Heart left ventricle (tissue), 16 donors: ENCODE results near the gene DPH6. TPM values are rescaled to one million over a fixed set of nuclear protein-coding genes. Genes with fewer than 3 reads are reported as not detected.

Experiments used
- ATAC-seq, 4 donors: fragments of 200-7000 bp; cut with Tn5 transposase; one replicate each; pipeline ENCODE4 v1.9.1; 2020 to 2022; ENCODE audit warnings: moderate library complexity in 4 of 4, mild to moderate bottlenecking in 3 of 4, moderate number of reproducible peaks in 1 of 4
- DNase-seq, 5 donors: peaks; one replicate each; pipeline ENCODE4 v3.0.0-alpha.2; 2020
- H3K27ac ChIP-seq, 12 donors: fragments of 200-600 bp; sonication (generic) in 4 of 12; one replicate each; pipeline versions ENCODE4 v1.5.0 to v1.8.0; 2016 to 2022; ENCODE audit warnings: mild to moderate bottlenecking in 2 of 12
- H3K27me3 ChIP-seq, 9 donors: fragments of 200-600 bp; sonication (generic) in 2 of 9; one replicate each; pipeline versions ENCODE4 v1.5.1 to v1.8.0; 2016 to 2022; ENCODE audit warnings: mild to moderate bottlenecking in 3 of 9
- H3K36me3 ChIP-seq, 9 donors: fragments of 200-600 bp; sonication (generic) in 2 of 9; one replicate each; pipeline versions ENCODE4 v1.5.0 to v1.8.0; 2018 to 2022; ENCODE audit warnings: mild to moderate bottlenecking in 2 of 9
- H3K4me1 ChIP-seq, 12 donors: fragments of 200-600 bp; sonication (generic) in 4 of 12; one replicate each; pipeline versions ENCODE4 v1.5.0 to v1.8.0; 2016 to 2022; ENCODE audit warnings: mild to moderate bottlenecking in 3 of 12
- H3K4me3 ChIP-seq, 12 donors: fragments of 200-600 bp; sonication (generic) in 4 of 12; one replicate each; pipeline versions ENCODE4 v1.5.0 to v1.8.0; 2017 to 2022; ENCODE audit warnings: mild to moderate bottlenecking in 9 of 12, moderate library complexity in 4 of 12
- H3K9me3 ChIP-seq, 12 donors: fragments of 200-600 bp; sonication (generic) in 4 of 12; one replicate each; pipeline versions ENCODE4 v1.5.0 to v1.8.0; 2016 to 2022; ENCODE audit warnings: mild to moderate bottlenecking in 1 of 12
- POLR2A ChIP-seq, 2 donors: fragments of 450-650 bp; IDR thresholded peaks; one replicate each; pipeline ENCODE4 v1.6.1; 2017; ENCODE audit warnings: antibody characterized with exemption in 2 of 2, mild to moderate bottlenecking in 2 of 2, moderate library complexity in 2 of 2
- WGBS, 4 donors: extraction: QIAGEN DNeasy Blood & Tissue Kit in 2 of 4; methylation state at CpG; one replicate each; pipeline versions ENCODE4 v1.1.5 to v1.1.7; 2013 to 2018; 5-methylcytosine and 5-hydroxymethylcytosine counted together
- intact Hi-C, 10 donors: fragments of 100-400 bp; cut with DNase I; formaldehyde crosslinking; loops; one replicate each; pipeline versions ENCODE4 v1.11.1 to v1.14.2; 2022
- polyA plus RNA-seq, 2 donors: library from polyadenylated mRNA; stranded (reverse); fragments of 200-250 nt; gene quantifications; one replicate each; pipeline ENCODE4 v1.2.3, GENCODE V29; 2013
- total RNA-seq, 9 donors: library from RNA; depleted of rRNA in 2 of 9; stranded (reverse); fragments of >200 nt in 2 of 9; fragmentation: NEBNext Ultra II Directional in 3 of 9; extraction: Animal tissue kit (Norgen Biotek cat#: 25700) in 3 of 9; gene quantifications; one replicate each; pipeline versions ENCODE4 v1.1.0 to v1.2.4, GENCODE V29; 2016 to 2023
- TF ChIP-seq, protein P1 (sequence below), 12 donors: fragments of 200-600 bp; sonication (generic) in 4 of 12; IDR thresholded peaks; one replicate each; pipeline versions ENCODE4 v1.5.0 to v1.8.0; 2018 to 2022; ENCODE audit warnings: antibody characterized with exemption in 12 of 12, mild to moderate bottlenecking in 5 of 12
- donor health status: ischemic (EF 13 %, LVEDD 7.1; RV severe dilation, severe dysfunction).
- donor health status: healthy with polysubstance abuse.
- donor health status: DM: no; HTN: yes; CAD: no.
- donor health status: DM: no; HTN: no; CAD: no.
- donor health status: ischemic (EF 25% LVEDD 6.9; RV normal size, moderate dysfunction).
- donor health status: ischemic (EF 25% LVEDD 5.7; RV mildly dilated, moderate dysfunction).
- donor health status: healthy.
- donor health status: DM: yes; HTN: yes; CAD: no.
- donor health status: ischemic (EF 35%, LVEDD 5.7; RV mildly dilated, moderate dysfunction).
- donor health status: nonischemic (EF 11% LVEDD 7.7; RV severe dilation, severe dysfunction).
- donor health status: DM: yes; HTN: yes; CAD: no.
- donor health status: PGD.
- donor health status: ischemic (EF 29% LVEDD 5.4; RV normal size, mild dysfunction).
- donor health status: nonischemic (EF 23%, LVEDD 6.1; RV moderate dilation, normal function).

DPH6 gene
- total and polyA plus RNA-seq, 11 donors = 5.9 to 24.8 (median 15.7) TPM

DNA sequence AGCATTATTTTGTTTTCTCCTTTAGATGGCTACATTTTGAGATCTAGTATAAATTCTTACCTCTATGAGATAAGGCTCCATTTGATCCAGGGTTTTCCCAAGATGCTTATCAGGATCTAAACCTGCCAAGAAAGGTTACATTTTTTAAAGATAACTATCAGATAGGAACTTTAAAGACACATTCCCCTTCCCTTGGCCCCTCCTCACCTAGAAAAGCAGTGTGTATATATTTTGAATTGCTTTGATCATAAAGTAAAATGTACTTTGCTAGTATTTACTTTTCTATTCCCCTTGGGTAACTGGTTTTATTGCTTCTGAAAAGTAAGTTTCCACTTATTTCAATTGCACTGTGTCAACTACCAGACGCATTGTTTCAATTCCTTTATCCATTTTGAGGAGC, 135.2 kb downstream of the DPH6 start:
- intact Hi-C loops = no loop called here
- Histone ChIP-seq H3K36me3 (peaks cover 0 to 19% (median 0%) of the 10 kb centered on the region in 9 donors), H3K4me3 (no peak overlapping the region), H3K4me1 (no peaks in the 10 kb centered on the region), H3K9me3 (no peaks in the 10 kb centered on the region), H3K27me3 (no peaks in the 10 kb centered on the region), H3K27ac (no peak overlapping the region)
- DNase-seq (no peak), ATAC-seq (no peak)
- 93 to 96% (median 96%) methylated on average over 1 of the region's 1 CpG for WGBS, 4 donors
- no peak for TF ChIP-seq POLR2A (IDR thresholded peaks at IDR 0.05)
- TF ChIP-seq, protein P1, sequence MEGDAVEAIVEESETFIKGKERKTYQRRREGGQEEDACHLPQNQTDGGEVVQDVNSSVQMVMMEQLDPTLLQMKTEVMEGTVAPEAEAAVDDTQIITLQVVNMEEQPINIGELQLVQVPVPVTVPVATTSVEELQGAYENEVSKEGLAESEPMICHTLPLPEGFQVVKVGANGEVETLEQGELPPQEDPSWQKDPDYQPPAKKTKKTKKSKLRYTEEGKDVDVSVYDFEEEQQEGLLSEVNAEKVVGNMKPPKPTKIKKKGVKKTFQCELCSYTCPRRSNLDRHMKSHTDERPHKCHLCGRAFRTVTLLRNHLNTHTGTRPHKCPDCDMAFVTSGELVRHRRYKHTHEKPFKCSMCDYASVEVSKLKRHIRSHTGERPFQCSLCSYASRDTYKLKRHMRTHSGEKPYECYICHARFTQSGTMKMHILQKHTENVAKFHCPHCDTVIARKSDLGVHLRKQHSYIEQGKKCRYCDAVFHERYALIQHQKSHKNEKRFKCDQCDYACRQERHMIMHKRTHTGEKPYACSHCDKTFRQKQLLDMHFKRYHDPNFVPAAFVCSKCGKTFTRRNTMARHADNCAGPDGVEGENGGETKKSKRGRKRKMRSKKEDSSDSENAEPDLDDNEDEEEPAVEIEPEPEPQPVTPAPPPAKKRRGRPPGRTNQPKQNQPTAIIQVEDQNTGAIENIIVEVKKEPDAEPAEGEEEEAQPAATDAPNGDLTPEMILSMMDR (IDR thresholded peaks at IDR 0.05) = no peak

DNA sequence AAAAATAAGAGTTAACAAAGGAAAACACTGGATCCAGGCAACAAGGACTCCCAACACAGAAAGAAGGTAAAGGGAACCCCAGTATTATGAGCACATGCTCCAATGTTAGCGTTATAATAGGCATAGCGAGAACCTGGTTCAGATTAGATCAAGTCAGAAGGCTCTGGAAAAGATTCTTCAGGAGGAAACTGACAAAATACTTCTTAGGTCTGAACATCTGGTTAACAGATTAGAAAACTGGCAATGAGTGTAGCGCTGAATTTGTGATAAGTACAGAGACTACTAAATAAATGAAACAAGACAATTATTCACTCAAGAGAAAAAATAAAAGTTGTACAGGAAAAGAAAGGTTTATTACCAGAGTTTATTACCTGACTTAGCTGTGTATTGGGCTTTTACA, 146.1 kb downstream of the DPH6 start:
- WGBS, 4 donors = 50 to 72% (median 60%) methylated on average over 3 of the region's 3 CpGs
- ATAC-seq = no peak

DNA sequence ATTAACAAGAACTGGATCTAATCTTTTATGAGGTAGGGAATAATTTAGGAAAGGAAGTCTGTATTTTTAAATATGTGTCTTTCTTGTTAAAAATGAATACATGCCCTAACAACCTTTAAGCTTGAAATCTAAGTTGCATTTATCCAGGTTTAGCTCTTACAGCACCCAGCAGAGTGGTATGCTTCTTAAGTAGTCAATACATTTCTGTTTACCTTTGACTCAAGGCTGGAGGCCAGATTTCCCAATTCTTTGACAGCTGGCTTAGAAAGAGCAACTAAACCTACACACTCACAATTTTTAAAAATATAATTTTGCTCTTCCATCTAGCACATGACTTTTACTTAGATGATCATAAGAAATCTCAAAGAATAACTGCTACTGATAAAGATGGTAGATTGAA, 148.9 kb downstream of the DPH6 start:
- ATAC-seq = no peak

More for the DNA sequence above, 146.1 kb downstream of the DPH6 start:
- Histone ChIP-seq H3K27me3 (no peaks in the 10 kb centered on the region), H3K9me3 (no peaks in the 10 kb centered on the region), H3K4me3 (no peak overlapping the region), H3K27ac (no peak overlapping the region), H3K4me1 (peaks cover 0 to 1% (median 0%) of the 10 kb centered on the region in 12 donors), H3K36me3 (no peaks in the 10 kb centered on the region)
- TF ChIP-seq POLR2A (IDR thresholded peaks at IDR 0.05) = no peak
- TF ChIP-seq, protein P1 (IDR thresholded peaks at IDR 0.05) = no peak
- DNase-seq = no peak
- intact Hi-C loops = loop anchor here in 1 of 10 donors (2.0 kb wide), 1 partner anchor 17 kb away; no protein-coding TSS in a partner anchor

GRCh38 chr15:35394416-35394815, 151.5 kb downstream of the DPH6 start:
- no peak for ATAC-seq
- Histone ChIP-seq H3K9me3 (peaks cover 0 to 4% (median 0%) of the 10 kb centered on the region in 12 donors), H3K4me3 (no peak overlapping the region), H3K27me3 (no peaks in the 10 kb centered on the region), H3K4me1 (peaks cover 0 to 10% (median 0%) of the 10 kb centered on the region in 12 donors), H3K27ac (no peak overlapping the region), H3K36me3 (peaks cover 0 to 5% (median 0%) of the 10 kb centered on the region in 9 donors)
- DNase-seq = no peak
- 95 to 98% (median 97%) methylated on average over 2 of the region's 2 CpGs for WGBS, 4 donors
- intact Hi-C loops = no loop called here
- TF ChIP-seq, protein P1 (IDR thresholded peaks at IDR 0.05) = no peak
- TF ChIP-seq POLR2A (IDR thresholded peaks at IDR 0.05) = no peak

More for the DNA sequence above, 148.9 kb downstream of the DPH6 start:
- H3K27ac ChIP-seq = no peak overlapping the region
- H3K36me3 ChIP-seq = no peaks in the 10 kb centered on the region
- intact Hi-C loops = no loop called here
- no peak for DNase-seq
- no peak overlapping the region for H3K4me3 ChIP-seq
- H3K27me3 ChIP-seq = no peaks in the 10 kb centered on the region
- peaks cover 0 to 10% (median 0%) of the 10 kb centered on the region in 12 donors for H3K4me1 ChIP-seq
- no peaks in the 10 kb centered on the region for H3K9me3 ChIP-seq
- TF ChIP-seq, protein P1 (IDR thresholded peaks at IDR 0.05) = no peak
- no peak for TF ChIP-seq POLR2A (IDR thresholded peaks at IDR 0.05)
